ENCODE data around the gene PLEKHG7.

The PLEKHG7 gene

DNA sequence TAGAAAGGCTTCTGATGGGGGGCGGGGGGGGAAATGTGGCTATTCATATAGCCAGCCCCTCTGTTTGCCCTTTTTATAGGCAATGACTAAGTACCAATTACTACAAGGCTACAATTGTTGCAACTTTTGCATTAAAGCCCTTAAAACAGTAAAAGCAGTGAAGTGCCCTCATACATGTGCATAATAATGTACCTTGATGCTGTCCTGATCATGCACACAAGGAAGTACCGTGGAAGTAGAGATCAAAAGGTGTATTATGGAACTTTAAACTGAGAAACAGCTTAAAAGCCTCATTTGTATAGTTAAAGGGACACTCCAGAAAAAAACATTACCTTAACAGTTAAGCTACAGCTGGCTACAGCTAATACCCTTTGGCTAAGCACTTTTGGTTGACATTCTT lies 111.8 kb downstream of the PLEKHG7 start:
- no peak for DNase-seq

DNA sequence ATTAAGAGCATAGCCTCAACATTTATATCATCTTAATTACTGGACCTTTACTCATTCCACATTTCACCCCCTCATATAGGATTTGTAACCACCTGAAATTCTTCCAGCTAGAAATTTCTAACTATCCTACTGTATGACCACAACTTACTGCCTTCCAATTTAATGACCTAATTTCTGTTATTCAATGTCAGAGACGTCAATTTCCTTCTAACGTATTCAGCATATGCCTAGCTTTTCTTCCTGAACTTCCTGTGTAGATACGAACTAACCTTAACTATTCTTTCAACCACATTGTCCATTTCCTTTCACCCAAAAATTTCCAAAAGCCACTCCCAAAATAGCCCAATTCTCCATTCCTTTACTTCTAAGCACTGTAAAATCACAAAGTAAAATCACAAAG lies 118.4 kb downstream of the PLEKHG7 start:
- no peak for DNase-seq
